SH-SY5Y (cell line): Measurements from ENCODE around the gene METTL24.

ENCODE experiments used
- GATA2 ChIP-seq: IDR thresholded peaks from 2 replicates; pipeline ENCODE4 v1.6.1; 2011; ENCODE audit warnings: mild to moderate bottlenecking, low read depth, low read length
- GATA3 ChIP-seq: IDR thresholded peaks from 2 replicates; pipeline ENCODE4 v1.6.1; 2011; ENCODE audit warnings: low read depth, mild to moderate bottlenecking, low read length, moderate library complexity

- TF ChIP-seq GATA3 (no peak), GATA2 (no peak)
These were observed 36.3 kb upstream of the METTL24 start for GRCh38 chr6:110394409-110394808.
